Ishikawa (cell line): ENCODE measurements around the gene RNF224.

Experiments used
- CEBPB ChIP-seq: IDR thresholded peaks from 2 replicates; pipeline ENCODE4 v1.6.1; 2012
- CREB1 ChIP-seq: IDR thresholded peaks from 2 replicates; pipeline ENCODE4 v1.6.1; 2012; ENCODE audit warnings: low read depth
- EGR1 ChIP-seq: IDR thresholded peaks from 2 replicates; pipeline ENCODE4 v1.6.1; 2012
- EP300 ChIP-seq: IDR thresholded peaks from 2 replicates; pipeline ENCODE4 v1.6.1; 2012; ENCODE audit warnings: borderline replicate concordance
- FOXM1 ChIP-seq: IDR thresholded peaks from 2 replicates; pipeline ENCODE4 v1.6.1; 2012; ENCODE audit warnings: low read depth, borderline replicate concordance
- NFIC ChIP-seq: IDR thresholded peaks from 2 replicates; pipeline ENCODE4 v1.6.1; 2012
- RAD21 ChIP-seq: IDR thresholded peaks from 2 replicates; pipeline ENCODE4 v1.6.1; 2012; ENCODE audit warnings: low read depth
- TAF1 ChIP-seq: IDR thresholded peaks from 2 replicates; pipeline ENCODE4 v1.6.1; 2012; ENCODE audit warnings: low read depth, mild to moderate bottlenecking
- TCF12 ChIP-seq: IDR thresholded peaks from 2 replicates; pipeline ENCODE4 v1.6.1; 2012; ENCODE audit warnings: low read depth
- TEAD4 ChIP-seq: IDR thresholded peaks from 2 replicates; pipeline ENCODE4 v1.6.1; 2012
- YY1 ChIP-seq: IDR thresholded peaks from 2 replicates; pipeline ENCODE4 v1.6.1; 2012; ENCODE audit warnings: low read depth
- ZBTB7A ChIP-seq: IDR thresholded peaks from 2 replicates; pipeline ENCODE4 v1.6.1; 2012; ENCODE audit warnings: low read depth
- TF ChIP-seq, protein P1 (sequence below): IDR thresholded peaks from 2 replicates; pipeline ENCODE4 v1.6.1; 2012; ENCODE audit warnings: low read depth, mild to moderate bottlenecking
- TF ChIP-seq, protein P2 (sequence below): IDR thresholded peaks from 2 replicates; pipeline ENCODE4 v1.6.1; 2012
- TF ChIP-seq, protein P3 (sequence below): IDR thresholded peaks from 2 replicates; pipeline ENCODE4 v1.6.1; 2012

The RNF224 gene

DNA sequence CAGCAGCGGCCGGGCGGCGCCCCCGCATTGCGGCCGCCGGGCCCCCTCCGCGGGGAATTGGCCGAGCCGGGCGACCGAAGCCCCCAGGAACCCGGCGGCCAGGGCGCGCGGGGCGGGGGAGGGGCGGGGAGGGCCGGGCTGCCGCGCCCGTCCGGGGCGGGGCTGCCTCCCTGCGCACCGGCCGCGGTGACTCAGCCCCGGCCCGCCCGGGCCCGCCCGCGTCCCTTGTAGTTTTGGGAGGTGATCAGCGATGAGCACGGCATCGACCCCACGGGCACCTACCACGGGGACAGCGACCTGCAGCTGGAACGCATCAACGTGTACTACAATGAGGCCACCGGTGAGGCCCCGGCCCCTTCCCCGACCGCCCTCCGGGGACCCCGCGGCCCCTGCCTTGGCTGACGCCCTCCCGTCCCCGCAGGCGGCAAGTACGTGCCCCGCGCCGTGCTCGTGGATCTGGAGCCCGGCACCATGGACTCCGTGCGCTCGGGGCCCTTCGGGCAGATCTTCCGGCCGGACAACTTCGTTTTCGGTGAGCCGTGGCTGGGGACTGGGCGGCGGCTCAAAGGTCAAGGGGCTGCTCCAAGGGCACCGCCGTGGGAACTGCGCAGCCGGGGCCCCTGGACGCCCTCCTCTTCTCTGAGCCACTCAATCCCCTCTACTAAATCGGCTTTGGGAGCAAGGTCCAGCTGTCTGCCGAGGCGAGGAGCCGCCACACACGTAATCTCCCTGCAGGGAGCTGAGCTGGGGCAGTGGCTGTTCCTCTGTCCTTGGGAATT is 14.4 kb downstream of the RNF224 start:
- no peak for TF ChIP-seq NFIC
- no peak for TF ChIP-seq CEBPB
- TF ChIP-seq ZBTB7A, result no peak
- TF ChIP-seq EGR1, result no peak
- no peak for TF ChIP-seq TEAD4
- TF ChIP-seq, protein P1, sequence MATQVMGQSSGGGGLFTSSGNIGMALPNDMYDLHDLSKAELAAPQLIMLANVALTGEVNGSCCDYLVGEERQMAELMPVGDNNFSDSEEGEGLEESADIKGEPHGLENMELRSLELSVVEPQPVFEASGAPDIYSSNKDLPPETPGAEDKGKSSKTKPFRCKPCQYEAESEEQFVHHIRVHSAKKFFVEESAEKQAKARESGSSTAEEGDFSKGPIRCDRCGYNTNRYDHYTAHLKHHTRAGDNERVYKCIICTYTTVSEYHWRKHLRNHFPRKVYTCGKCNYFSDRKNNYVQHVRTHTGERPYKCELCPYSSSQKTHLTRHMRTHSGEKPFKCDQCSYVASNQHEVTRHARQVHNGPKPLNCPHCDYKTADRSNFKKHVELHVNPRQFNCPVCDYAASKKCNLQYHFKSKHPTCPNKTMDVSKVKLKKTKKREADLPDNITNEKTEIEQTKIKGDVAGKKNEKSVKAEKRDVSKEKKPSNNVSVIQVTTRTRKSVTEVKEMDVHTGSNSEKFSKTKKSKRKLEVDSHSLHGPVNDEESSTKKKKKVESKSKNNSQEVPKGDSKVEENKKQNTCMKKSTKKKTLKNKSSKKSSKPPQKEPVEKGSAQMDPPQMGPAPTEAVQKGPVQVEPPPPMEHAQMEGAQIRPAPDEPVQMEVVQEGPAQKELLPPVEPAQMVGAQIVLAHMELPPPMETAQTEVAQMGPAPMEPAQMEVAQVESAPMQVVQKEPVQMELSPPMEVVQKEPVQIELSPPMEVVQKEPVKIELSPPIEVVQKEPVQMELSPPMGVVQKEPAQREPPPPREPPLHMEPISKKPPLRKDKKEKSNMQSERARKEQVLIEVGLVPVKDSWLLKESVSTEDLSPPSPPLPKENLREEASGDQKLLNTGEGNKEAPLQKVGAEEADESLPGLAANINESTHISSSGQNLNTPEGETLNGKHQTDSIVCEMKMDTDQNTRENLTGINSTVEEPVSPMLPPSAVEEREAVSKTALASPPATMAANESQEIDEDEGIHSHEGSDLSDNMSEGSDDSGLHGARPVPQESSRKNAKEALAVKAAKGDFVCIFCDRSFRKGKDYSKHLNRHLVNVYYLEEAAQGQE, result no peak
- TF ChIP-seq TAF1, result no peak
- TF ChIP-seq TCF12, result no peak
- no peak for TF ChIP-seq FOXM1
- TF ChIP-seq, protein P2, sequence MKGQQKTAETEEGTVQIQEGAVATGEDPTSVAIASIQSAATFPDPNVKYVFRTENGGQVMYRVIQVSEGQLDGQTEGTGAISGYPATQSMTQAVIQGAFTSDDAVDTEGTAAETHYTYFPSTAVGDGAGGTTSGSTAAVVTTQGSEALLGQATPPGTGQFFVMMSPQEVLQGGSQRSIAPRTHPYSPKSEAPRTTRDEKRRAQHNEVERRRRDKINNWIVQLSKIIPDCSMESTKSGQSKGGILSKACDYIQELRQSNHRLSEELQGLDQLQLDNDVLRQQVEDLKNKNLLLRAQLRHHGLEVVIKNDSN, result no peak
- TF ChIP-seq, protein P3, sequence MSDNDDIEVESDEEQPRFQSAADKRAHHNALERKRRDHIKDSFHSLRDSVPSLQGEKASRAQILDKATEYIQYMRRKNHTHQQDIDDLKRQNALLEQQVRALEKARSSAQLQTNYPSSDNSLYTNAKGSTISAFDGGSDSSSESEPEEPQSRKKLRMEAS, result no peak
- TF ChIP-seq RAD21, result no peak
- TF ChIP-seq EP300, result no peak
- TF ChIP-seq YY1, result no peak
- TF ChIP-seq CREB1, result no peak

DNA sequence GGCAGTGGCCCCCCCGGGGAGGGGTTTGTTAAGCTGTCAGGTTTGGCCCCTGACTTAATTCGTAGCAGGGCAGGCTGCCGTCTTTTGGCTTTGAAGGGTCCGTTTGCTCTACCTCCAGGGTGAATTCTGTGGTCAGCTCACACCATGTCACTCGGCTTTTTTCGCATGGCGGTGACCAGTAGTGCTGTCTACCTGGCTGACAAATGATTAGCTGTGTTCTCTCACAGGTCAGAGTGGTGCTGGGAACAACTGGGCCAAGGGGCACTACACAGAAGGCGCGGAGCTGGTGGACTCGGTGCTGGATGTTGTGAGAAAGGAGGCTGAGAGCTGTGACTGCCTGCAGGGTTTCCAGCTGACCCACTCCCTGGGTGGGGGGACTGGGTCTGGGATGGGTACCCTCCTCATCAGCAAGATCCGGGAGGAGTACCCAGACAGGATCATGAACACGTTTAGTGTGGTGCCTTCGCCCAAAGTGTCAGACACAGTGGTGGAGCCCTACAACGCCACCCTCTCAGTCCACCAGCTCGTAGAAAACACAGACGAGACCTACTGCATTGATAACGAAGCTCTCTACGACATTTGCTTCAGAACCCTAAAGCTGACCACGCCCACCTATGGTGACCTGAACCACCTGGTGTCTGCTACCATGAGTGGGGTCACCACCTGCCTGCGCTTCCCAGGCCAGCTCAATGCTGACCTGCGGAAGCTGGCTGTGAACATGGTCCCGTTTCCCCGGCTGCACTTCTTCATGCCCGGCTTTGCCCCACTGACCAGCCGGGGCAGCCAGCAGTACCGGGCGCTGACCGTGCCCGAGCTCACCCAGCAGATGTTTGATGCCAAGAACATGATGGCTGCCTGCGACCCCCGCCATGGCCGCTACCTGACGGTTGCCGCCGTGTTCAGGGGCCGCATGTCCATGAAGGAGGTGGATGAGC is 15.2 kb downstream of the RNF224 start:
- no peak for TF ChIP-seq EGR1
- TF ChIP-seq, protein P3, result no peak
- TF ChIP-seq, protein P2, result no peak
- no peak for TF ChIP-seq FOXM1
- no peak for TF ChIP-seq TEAD4
- no peak for TF ChIP-seq ZBTB7A
- no peak for TF ChIP-seq RAD21
- TF ChIP-seq CEBPB, result no peak
- no peak for TF ChIP-seq CREB1
- TF ChIP-seq TCF12, result no peak
- no peak for TF ChIP-seq TAF1
- TF ChIP-seq, protein P1, result no peak
- no peak for TF ChIP-seq EP300
- no peak for TF ChIP-seq YY1
- no peak for TF ChIP-seq NFIC

DNA sequence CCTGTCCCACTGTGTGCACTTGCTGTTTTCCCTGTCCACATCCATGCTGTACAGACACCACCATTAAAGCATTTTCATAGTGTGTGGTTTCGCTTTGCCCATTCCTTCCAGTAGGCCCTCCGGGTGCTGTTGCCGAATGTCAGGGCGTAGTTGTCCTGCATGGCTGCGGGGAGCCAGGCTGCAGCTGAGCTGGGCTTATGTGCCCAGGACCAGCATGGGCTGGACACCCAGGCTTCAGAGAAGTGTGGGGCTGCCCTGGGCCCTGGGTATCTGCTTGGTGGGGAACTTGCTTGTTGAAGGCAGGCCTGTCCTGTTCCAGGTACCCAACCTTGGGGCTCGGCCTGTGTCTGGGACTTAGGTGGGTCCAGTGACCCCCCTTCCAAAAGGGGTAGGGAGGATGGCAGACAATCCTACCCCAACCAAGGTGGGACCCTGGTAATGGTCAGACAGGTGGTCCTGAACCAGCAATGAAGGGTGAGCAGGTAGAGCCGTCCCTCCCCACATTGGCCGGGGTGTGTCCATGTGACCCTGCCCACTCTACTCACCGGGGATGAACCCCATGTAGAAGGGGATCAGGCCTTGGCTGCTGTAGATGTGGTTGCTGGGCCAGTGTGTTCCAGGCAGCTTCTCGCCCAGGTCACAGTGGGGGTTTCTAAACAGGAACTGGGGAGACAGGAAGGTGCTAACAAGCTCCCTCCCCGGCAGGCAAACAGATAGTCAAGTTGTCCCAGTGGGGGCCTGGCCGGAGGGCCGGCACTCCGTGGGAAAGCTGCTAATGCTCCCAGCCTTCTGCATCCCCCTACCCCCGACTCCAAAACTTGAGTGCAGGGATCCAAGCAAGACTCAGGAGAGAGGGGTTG is 16.6 kb downstream of the RNF224 start:
- TF ChIP-seq EP300 (0 out of 2 replicates have a peak, but pooled peaks have one; percentile 6), ZBTB7A (no peak), CREB1 (no peak), NFIC (no peak), RAD21 (no peak), EGR1 (no peak), YY1 (peak; percentile 27; the same call in 1 of the 2 replicates), FOXM1 (no peak), CEBPB (no peak), TAF1 (no peak), TEAD4 (no peak), TCF12 (0 out of 2 replicates have a peak, but pooled peaks have one; percentile 14)
- TF ChIP-seq, protein P1, result no peak
- TF ChIP-seq, protein P2, result no peak
- TF ChIP-seq, protein P3, result no peak
